Muscle of leg (tissue), 11 donors: Measurements from ENCODE around the gene NEMF. TPM values are rescaled to one million over a fixed set of nuclear protein-coding genes. Genes with fewer than 3 reads are reported as not detected.
"Not testable (repeated sequence)": the region's sequence is repeated elsewhere in the genome, so short reads cannot be mapped to it uniquely, and the experiment has no call there.

Source experiments
- DNase-seq: peaks from one replicate; pipeline ENCODE4 v3.0.0; 2013
- H3K27ac ChIP-seq: one replicate; pipeline ENCODE4 v1.5.1; 2013; ENCODE audit warnings: mild to moderate bottlenecking, low read length, control low read depth
- H3K27me3 ChIP-seq: one replicate; pipeline ENCODE4 v1.6.1; 2013; ENCODE audit warnings: low read length; ENCODE audit not compliant: control insufficient read depth, insufficient read depth
- H3K36me3 ChIP-seq: one replicate; pipeline ENCODE4 v1.6.1; 2013; ENCODE audit warnings: low read length; ENCODE audit not compliant: control insufficient read depth, insufficient read depth
- H3K4me1 ChIP-seq: one replicate; pipeline ENCODE4 v1.6.1; 2013; ENCODE audit warnings: low read length; ENCODE audit not compliant: control insufficient read depth, insufficient read depth
- H3K4me3 ChIP-seq: one replicate; pipeline ENCODE4 v1.5.1; 2013; ENCODE audit warnings: low read length, control low read depth
- H3K9me3 ChIP-seq: replicated peaks from 2 replicates; pipeline ENCODE4 v1.6.1; 2013; ENCODE audit warnings: low read depth, low read length; ENCODE audit not compliant: control insufficient read depth
- WGBS: methylation state at CpG from one replicate; pipeline ENCODE4 v1.1.5; 2013; ENCODE audit warnings: missing lambda C conversion rate; ENCODE audit not compliant: insufficient coverage; 5-methylcytosine and 5-hydroxymethylcytosine counted together
- polyA plus RNA-seq, 8 donors: library from polyadenylated mRNA; unstranded; fragments of 120-200 nt; gene quantifications; one replicate each; pipeline versions ENCODE4 v1.2.1 to v1.2.3, GENCODE V29; 2013; ENCODE audit warnings: inconsistent platforms in 1 of 8, low replicate concordance in 1 of 8; ENCODE audit not compliant: insufficient read length in 8 of 8, insufficient read depth in 1 of 8
- total RNA-seq: library from RNA; stranded (reverse); fragments of 120-200 nt; gene quantifications from one replicate; pipeline ENCODE4 v1.2.4, GENCODE V29; 2013

NEMF gene
- total and polyA plus RNA-seq, 9 donors = 32.6 to 59.4 (median 47.7) TPM

- not testable (repeated sequence) for H3K4me1 ChIP-seq
- no CpG with 5 or more reads among the region's 8 CpGs for WGBS
Measured at GRCh38 chr14:49894214-49895107, 41.9 kb upstream of the NEMF start.

GRCh38 chr14:49893309-49894213 lies 41.0 kb upstream of the NEMF start:
- Histone ChIP-seq H3K9me3 (no peaks in the 10 kb centered on the region), H3K4me3 (peak overlapping the region; percentile 86), H3K36me3 (peaks cover 6% of the 10 kb centered on the region), H3K27me3 (no peaks in the 10 kb centered on the region), H3K4me1 (peaks cover 8% of the 10 kb centered on the region), H3K27ac (peak overlapping the region; percentile 98)
- DNase-seq = peak; percentile 61
- under 1% methylated on average over 80 of the region's 85 CpGs for WGBS

More at GRCh38 chr14:49894214-49895107, 41.9 kb upstream of the NEMF start:
- not testable (repeated sequence) for H3K36me3 ChIP-seq, H3K9me3 ChIP-seq, H3K27me3 ChIP-seq, DNase-seq
- Histone ChIP-seq H3K27ac (peak overlapping the region; percentile 98), H3K4me3 (peak overlapping the region; percentile 86)

- under 1% methylated on average over 62 of the region's 66 CpGs for WGBS
- Histone ChIP-seq H3K4me3 (peak within 1 kb of the TSS; percentile 86), H3K4me1 (peaks cover 8% of the 10 kb centered on the region), H3K9me3 (no peaks in the 10 kb centered on the region), H3K27me3 (no peaks in the 10 kb centered on the region), H3K36me3 (peaks cover 6% of the 10 kb centered on the region), H3K27ac (peak within 1 kb of the TSS; percentile 98)
- DNase-seq = peak; percentile 99
Measured at GRCh38 chr14:49892636-49893308, 40.2 kb upstream of the NEMF start, which contains the start of gene ARF6. ARF6 (plus strand) TSS chr14:49893082; CDS start chr14:49893737, 655 bp downstream.

- 0% methylated on average over 5 of the region's 12 CpGs for WGBS
- peak; percentile 96 for DNase-seq
- Histone ChIP-seq H3K27me3 (no peaks in the 10 kb centered on the region), H3K9me3 (no peaks in the 10 kb centered on the region), H3K4me3 (peak overlapping the region; percentile 86), H3K36me3 (peaks cover 6% of the 10 kb centered on the region), H3K4me1 (peaks cover 8% of the 10 kb centered on the region), H3K27ac (peak overlapping the region; percentile 98)
Measured at GRCh38 chr14:49892301-49892635, 39.7 kb upstream of the NEMF start.

- WGBS = no CpG with 5 or more reads among the region's 2 CpGs
- peaks cover 2% of the 10 kb centered on the region for H3K27me3 ChIP-seq
- no peaks in the 10 kb centered on the region for H3K36me3 ChIP-seq
- H3K4me1 ChIP-seq = peaks cover 5% of the 10 kb centered on the region
- no peak for DNase-seq
- no peak overlapping the region for H3K4me3 ChIP-seq
- H3K9me3 ChIP-seq = no peaks in the 10 kb centered on the region
- no peak overlapping the region for H3K27ac ChIP-seq
Measured at GRCh38 chr14:49888293-49888692, 35.7 kb upstream of the NEMF start.

GRCh38 chr14:49886523-49886922 lies 33.9 kb upstream of the NEMF start:
- Histone ChIP-seq H3K4me3 (no peak overlapping the region), H3K36me3 (no peaks in the 10 kb centered on the region), H3K9me3 (no peaks in the 10 kb centered on the region), H3K4me1 (peaks cover under 1% of the 10 kb centered on the region), H3K27me3 (peaks cover 2% of the 10 kb centered on the region), H3K27ac (no peak overlapping the region)
- DNase-seq = no peak
- 99% methylated on average over 9 of the region's 12 CpGs for WGBS

- WGBS = 73% methylated on average over 14 of the region's 18 CpGs
- Histone ChIP-seq H3K4me1 (no peaks in the 10 kb centered on the region), H3K27ac (no peak overlapping the region), H3K27me3 (peaks cover 2% of the 10 kb centered on the region), H3K36me3 (no peaks in the 10 kb centered on the region), H3K4me3 (no peak overlapping the region), H3K9me3 (no peaks in the 10 kb centered on the region)
- DNase-seq = no peak
Measured at GRCh38 chr14:49882826-49883694, 30.5 kb upstream of the NEMF start.

GRCh38 chr14:49881350-49882001 lies 28.9 kb upstream of the NEMF start:
- Histone ChIP-seq H3K27ac (no peak overlapping the region), H3K4me3 (no peak overlapping the region), H3K4me1 (no peaks in the 10 kb centered on the region), H3K9me3 (no peaks in the 10 kb centered on the region), H3K36me3 (no peaks in the 10 kb centered on the region), H3K27me3 (peaks cover 2% of the 10 kb centered on the region)
- no peak for DNase-seq
- 96% methylated on average over 3 of the region's 4 CpGs for WGBS
